ENCODE data around the gene MFSD6.

DNA sequence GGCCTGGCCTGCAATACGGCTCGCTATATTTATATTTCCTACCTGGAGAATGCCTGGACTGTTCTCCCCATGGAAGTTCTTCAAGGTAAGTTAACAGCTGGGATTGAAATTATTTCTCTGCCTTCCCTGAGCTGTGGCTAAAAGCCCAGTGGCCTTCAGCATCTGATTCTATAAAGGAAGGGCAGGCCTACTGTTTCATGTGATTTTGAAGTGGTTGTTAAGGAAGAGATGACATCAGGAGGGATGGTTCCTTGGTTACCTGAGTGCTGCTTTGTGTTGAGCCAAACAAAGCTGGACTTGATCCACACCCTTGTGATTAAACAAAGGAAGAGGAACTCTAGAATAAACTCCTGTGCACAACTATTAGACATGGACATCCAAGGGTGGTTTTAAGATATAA is 61.6 kb downstream of the MFSD6 start:
- TF ChIP-seq, protein P1, sequence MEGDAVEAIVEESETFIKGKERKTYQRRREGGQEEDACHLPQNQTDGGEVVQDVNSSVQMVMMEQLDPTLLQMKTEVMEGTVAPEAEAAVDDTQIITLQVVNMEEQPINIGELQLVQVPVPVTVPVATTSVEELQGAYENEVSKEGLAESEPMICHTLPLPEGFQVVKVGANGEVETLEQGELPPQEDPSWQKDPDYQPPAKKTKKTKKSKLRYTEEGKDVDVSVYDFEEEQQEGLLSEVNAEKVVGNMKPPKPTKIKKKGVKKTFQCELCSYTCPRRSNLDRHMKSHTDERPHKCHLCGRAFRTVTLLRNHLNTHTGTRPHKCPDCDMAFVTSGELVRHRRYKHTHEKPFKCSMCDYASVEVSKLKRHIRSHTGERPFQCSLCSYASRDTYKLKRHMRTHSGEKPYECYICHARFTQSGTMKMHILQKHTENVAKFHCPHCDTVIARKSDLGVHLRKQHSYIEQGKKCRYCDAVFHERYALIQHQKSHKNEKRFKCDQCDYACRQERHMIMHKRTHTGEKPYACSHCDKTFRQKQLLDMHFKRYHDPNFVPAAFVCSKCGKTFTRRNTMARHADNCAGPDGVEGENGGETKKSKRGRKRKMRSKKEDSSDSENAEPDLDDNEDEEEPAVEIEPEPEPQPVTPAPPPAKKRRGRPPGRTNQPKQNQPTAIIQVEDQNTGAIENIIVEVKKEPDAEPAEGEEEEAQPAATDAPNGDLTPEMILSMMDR (conservative IDR thresholded peaks at IDR 0.05), result no peak
- no peak for TF ChIP-seq ZFX (IDR thresholded peaks at IDR 0.05)
